ENCODE results near the gene RER1.

Gene RER1

GRCh38 chr1:2354511-2355372 lies 36.9 kb upstream of the RER1 start:
- no peak for DNase-seq

GRCh38 chr1:2355373-2356261 lies 36.0 kb upstream of the RER1 start:
- DNase-seq = no peak

DNA sequence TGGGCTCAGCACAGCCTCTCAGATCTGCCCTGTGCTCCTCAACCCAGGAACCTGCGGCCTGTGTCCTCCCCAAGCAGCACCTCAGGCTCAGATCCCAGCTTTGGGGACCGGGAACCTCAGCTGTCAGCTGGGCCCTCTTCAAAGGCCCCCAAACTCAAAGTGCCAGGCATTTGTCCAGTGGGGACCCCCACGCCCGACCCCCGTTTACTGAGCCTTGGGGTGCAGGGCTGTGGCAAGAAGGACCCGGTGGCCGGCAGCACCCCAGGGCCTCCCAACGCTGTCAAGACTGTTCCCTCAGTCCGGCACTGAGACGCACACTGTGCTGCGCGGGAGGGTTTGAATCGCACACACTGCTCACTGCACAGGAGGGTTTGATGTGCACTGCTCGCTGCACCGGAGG lies 35.2 kb upstream of the RER1 start:
- no peak for DNase-seq

DNA sequence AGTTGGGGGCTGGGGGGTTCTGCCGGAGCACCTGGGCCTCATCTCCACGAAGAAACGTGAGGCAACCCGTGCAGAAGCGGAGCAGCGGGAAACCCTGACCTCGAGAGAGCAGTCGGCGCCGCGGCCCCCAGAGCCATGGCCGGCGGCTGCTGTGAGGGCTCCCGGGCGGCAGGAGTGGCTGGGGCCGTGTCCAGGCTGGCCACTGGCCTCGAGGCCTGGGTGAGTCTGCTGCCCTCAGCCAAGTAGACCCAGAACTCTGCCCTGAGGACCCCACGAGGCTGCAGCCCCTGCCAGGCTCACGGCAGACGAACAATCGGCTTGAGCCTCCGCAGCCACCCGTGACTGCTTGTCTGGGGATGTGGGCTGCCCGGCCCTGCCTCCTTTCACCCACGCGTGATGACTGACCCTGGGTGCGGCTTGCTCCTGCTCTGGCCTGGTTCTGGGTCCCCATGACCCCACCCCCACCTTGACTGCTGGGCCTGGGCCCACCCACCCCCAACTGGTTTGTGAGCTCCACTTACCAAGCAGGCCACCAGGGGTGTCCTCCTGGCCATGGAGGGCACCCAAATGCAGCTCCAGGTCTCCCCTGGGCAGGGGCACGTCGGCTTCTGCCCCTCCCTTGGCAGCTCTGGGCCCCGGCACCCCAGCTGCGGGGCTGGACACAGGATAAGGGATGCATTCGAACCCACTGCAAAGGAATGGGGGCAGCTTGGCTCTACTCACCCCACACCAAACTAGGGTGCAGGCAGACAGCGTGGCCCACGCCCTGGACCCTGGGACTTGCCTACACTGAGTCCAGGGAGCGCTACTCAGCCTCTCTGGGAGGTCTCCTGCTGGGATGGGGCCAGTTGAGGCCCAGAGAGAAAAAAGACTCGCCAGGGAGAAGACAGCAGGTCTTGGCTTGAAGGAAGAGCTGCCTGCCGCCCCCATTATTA lies 34.5 kb upstream of the RER1 start:
- DNase-seq = no peak

DNA sequence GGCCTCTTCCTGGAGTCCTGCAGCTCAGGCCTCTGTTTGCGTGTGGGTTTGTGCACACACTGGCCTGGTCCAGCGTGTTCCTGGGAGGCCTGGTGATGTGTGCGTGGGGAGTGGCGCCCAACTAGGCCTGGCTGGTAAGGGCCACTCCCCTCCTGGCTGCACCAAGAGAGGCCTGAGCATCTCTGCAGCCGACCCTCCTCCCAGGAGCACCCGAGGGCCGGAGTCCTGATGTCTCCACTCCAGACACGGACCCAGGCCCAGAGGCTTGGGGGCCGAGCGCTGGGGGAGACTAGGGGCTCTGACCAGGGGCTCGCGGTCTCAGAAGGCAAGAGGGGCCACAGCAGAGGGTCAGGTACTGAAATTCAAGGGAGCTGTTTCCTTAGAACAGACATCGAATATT lies 33.6 kb upstream of the RER1 start:
- no peak for DNase-seq

DNA sequence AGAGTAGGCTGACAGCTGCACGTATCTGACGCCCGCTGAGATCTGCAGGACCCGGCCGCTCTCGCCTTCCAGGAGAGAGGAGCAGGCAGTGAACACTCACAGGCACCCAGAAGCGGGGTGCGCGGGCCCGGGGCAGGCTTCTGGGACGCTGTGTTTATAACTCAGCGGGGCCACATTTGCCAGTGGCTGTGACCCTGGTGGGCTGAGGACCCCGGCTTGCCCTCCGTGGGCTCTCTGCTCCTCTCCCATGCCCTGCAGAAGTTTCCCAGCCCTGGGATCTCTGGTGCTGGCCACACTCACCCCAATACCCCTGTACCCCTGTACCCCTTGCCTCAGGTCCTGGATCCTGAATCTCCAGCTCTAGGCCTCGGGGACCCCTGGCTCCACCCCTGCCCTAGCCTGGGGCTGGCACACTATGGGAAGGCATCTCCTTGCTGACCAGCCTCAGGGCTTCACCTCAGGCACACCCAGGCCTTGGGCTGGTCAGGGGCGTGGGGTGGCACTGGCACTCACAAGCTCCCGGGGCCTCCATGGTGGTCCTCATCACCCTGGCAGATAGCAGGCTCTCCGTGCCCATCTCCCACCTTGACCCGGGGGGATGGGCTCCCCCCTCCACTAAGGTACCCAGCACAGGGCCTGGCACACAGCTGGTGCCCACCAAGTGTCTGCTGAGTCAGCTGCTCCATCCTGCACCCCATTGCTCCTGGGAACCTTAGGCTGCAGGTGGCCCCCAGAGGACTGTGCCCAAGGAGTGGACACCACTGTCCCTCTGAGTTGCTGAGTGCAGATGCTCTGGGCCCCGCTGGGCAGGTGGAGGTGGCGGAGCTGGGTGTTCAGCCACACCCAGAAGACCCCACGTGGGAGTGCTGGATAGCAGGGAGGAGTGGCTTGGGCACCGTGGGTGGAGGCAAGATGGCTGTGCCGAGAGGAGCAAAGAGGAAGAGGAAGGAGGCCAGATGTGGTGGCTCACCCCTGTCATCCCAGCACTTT lies 32.7 kb upstream of the RER1 start:
- DNase-seq = no peak

DNA sequence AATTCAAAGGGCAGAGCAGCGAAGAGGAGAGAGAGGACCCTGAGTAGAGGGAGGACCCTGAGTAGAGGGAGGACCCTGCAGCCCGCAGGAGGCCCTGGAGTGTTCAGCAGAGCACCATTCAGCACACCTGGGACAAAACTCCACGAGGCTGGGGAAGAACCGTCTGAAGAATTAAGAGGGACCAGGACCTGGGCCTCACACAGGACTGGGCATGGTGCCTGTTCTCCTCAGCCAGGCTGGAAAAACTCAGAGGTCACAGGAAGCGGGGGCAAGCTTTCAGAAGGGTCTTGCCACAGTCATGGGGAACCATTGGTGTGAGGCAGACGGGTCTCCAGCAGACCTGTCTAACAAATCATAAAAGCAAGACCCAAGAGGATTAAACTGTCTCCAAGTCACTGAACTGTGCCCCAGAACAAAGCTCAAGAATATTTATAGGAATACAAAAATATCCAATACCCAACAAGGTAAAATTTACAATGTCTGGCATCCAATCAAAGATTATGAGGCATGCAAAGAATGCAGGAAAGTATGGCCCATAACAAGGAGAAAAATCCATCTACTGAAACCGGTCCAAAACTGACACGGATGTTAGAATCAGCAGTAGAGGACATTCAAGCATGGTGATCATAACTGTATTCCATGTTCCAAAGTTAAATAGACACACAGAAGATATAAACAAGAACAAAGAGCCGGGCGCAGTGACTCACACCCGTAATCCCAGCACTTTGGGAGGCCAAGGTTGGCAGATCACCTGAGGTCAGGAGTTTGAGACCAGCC lies 30.9 kb upstream of the RER1 start:
- DNase-seq = no peak

DNA sequence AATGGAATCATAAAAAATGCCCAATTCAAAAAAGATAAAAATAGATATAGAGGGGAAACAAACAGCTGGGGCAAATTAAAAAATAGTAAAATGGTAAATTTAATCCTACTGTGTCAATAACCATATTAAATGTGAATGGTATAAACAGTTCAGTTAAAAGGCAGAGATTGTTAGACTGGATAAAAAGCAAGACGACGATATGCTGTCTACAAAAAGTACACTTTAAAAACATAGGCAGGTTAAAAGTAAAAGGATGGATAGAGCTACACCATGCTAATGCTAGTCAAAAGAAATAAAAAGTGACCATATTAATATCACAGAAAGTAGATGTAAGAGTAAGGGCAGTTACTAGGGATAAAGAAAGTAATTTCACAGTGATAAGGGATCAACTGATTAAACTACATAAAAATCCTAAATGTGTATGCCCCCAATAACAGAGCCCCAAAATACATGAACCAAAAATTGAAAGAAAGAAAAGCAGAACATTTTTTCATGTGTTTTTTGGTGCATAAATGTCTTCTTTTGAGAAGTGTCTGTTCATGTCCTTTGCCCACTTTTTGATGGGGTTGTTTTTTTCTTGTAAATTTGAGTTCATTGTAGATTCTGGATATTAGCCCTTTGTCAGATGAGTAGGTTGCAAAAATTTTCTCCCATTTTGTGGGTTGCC lies 27.7 kb upstream of the RER1 start:
- no peak for DNase-seq

DNA sequence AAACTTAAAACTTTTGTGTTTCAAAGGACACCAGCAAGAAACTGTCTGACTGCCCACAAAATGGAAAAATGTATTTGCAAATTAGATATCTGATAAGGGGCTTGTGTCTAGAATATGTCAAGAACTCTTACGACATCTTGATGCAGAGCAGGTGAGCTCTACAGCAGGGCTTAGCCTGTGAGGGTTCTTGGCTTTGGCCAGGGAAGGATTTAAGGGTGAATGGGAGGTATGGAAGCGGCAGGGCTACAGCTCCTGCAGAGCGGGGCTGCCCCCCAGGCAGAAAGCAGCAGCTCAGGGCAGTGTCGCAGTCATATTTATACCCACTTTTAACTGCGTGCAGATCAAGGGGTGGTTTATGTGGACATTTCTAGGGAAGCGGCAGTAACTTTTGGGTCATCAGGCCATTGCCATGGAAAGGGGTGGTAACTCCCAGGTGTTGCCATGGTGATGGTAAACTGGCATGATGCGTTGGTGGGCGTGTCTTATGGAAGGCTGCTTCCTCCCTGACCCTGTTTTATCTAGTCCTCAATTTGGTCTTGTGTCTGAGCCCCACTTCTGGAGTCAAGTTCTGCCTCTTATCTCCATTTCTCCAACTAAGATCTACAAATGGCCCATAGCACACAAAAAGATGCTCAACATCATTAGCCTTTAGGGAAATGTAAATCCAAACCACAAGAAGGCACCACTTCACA lies 23.4 kb upstream of the RER1 start:
- DNase-seq = no peak

DNA sequence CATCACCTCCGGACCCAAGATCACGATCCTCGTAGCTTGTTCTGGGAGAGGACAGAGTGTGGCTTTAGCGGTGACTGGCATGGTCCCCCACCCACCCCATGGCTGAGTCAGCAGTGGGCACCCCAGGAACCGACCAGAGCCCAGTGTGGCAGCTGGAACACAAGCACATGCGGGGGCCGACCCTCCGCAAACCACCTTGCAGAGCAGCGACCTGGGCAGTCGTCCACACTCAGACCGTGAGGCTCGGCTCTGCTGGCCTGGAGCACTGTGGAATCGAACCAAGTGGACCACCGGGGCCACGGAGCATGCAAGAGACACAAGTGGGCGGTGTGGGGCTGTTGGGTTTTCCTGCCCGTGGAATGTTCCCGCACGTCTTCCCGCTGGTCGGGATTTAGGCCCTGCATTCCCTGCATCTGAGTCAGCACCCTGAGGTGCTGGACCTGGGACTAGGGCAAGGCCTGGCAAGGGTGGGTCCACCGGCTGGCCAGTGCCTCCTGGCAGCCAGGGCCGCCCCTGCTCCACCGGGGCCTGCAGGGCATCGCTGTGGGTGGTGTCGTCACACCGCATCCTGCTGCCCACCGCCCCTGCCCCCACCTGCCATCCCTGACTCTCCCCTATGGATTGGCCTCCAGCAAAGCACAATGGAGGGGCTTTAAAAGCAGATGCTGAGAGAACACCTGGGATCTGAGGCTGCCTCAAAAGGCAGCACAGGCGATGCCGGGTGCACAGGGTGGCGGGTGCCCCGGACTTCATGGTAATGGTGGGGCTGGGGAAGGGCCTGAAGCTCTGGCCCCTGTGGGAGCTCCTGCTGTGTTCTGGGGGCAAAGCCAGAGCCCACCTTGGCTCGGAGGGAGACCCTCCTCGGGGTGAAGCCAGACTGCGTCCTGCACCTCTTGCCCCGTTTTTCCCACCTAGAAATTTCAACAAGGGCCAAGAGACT lies 18.8 kb upstream of the RER1 start:
- DNase-seq = no peak

GRCh38 chr1:2373551-2374251 lies 17.9 kb upstream of the RER1 start:
- no peak for DNase-seq

GRCh38 chr1:2374252-2375155 lies 17.1 kb upstream of the RER1 start:
- DNase-seq = no peak

- no peak for DNase-seq
Measured at GRCh38 chr1:2375246-2375922, 16.3 kb upstream of the RER1 start.

DNA sequence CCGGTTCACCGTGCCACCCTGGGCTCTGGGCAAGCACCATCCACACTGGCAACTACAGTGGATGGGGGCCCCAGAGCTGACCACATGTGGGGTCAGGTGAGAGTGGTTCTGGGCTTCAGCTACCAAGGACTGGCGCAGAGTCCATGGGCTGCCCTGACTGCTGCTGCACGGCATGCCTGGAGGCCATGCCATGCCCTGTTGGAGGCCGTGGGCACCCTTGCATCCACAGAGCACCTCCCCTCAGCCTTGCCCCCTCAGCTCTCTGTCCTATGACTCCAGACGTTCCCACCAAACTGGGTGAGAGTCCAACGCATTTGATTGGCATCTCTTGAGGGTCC lies 15.7 kb upstream of the RER1 start:
- no peak for DNase-seq

DNA sequence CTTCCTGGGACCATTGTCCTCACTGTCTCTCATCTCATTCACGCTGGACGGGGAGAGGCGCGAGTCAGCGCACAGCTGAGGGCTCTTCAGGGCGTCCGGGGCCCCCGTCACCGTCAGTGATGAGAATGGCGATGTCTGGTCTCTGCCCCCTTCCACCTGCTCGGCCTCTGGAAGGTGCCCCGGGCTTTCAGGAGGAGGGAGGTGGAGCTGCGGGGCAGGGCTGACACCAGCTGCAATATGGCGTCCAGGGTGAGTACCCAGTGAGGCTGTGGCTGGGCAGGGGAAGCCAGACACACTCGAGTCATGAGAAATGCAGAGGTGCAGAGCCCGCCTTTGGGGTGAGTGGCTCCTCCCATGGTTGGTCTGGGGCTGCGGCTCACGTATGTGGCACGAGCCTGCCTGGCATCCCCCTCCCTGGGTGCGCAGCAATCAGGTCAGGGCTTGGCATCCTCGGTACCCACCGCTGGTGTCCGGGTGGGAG lies 15.3 kb upstream of the RER1 start:
- no peak for DNase-seq

All from activated CD4-positive, alpha-beta T cell treated with anti-CD3 and anti-CD28 coated beads, Interleukin-2, Interleukin-6, amounts not matched to agents 100 ng/mL and 50 ng/mL, durations not matched to agents 16 hours and 8 hours (primary cell).